HepG2 (cell line): ENCODE measurements around the gene EPHA10. TPM values are rescaled to one million over a fixed set of nuclear protein-coding genes. Genes with fewer than 3 reads are reported as not detected.

ENCODE experiments used
- BCL3 ChIP-seq: sonication (generic); formaldehyde crosslinking; IDR thresholded peaks from 2 replicates; pipeline ENCODE4 v1.5.1; 2020; ENCODE audit warnings: mild to moderate bottlenecking, missing genetic modification reagents, moderate library complexity
- DDIT3 ChIP-seq: sonication (generic); formaldehyde crosslinking; IDR thresholded peaks from 2 replicates; pipeline ENCODE4 v1.4.0; 2020; ENCODE audit warnings: mild to moderate bottlenecking, missing genetic modification reagents
- DRAP1 ChIP-seq: IDR thresholded peaks from 2 replicates; pipeline ENCODE4 v1.6.1; 2016; ENCODE audit warnings: missing genetic modification reagents, missing compliant biosample characterization
- GLMP ChIP-seq: sonication (generic); formaldehyde crosslinking; IDR thresholded peaks from 2 replicates; pipeline ENCODE4 v1.9.0; 2021; ENCODE audit warnings: missing genetic modification reagents, mild to moderate bottlenecking, borderline replicate concordance
- HDAC2 ChIP-seq: sonication (generic); formaldehyde crosslinking; IDR thresholded peaks from 2 replicates; pipeline ENCODE4 v1.4.0; 2020; ENCODE audit warnings: missing genetic modification reagents
- HOXA5 ChIP-seq: sonication (generic); formaldehyde crosslinking; IDR thresholded peaks from 2 replicates; pipeline ENCODE4 v1.4.0; 2020; ENCODE audit warnings: missing genetic modification reagents
- MED1 ChIP-seq: sonication (generic); formaldehyde crosslinking; IDR thresholded peaks from 2 replicates; pipeline ENCODE4 v1.4.0; 2020; ENCODE audit warnings: missing genetic modification reagents
- MLX ChIP-seq: IDR thresholded peaks from 2 replicates; pipeline ENCODE4 v1.6.1; 2016
- NCOA2 ChIP-seq: sonication (generic); formaldehyde crosslinking; IDR thresholded peaks from 2 replicates; pipeline ENCODE4 v1.8.0; 2022; ENCODE audit warnings: inconsistent platforms
- NR2C2 ChIP-seq: sonication (generic); formaldehyde crosslinking; IDR thresholded peaks from 2 replicates; pipeline ENCODE4 v1.4.0; 2020; ENCODE audit warnings: missing genetic modification reagents, mild to moderate bottlenecking, moderate library complexity, borderline replicate concordance
- PHF5A ChIP-seq: IDR thresholded peaks from one replicate; pipeline ENCODE4 v1.6.1; 2018; ENCODE audit warnings: low read depth, missing genetic modification reagents; ENCODE audit not compliant: unreplicated experiment
- RARA ChIP-seq: IDR thresholded peaks from 2 replicates; pipeline ENCODE4 v1.6.1; 2016; ENCODE audit warnings: missing genetic modification reagents, missing compliant biosample characterization
- SOX13 ChIP-seq, 3 experiments: fragments of 450-650 bp in 1 of 3; sonication (generic) in 1 of 3; formaldehyde crosslinking in 1 of 3; IDR thresholded peaks in 2 of 3; conservative IDR thresholded peaks in 1 of 3; 2 replicates each; pipeline versions ENCODE4 v1.5.0 to v1.6.1; 2016 to 2020; ENCODE audit warnings: antibody characterized with exemption in 1 of 3, mild to moderate bottlenecking in 1 of 3, missing compliant biosample characterization in 1 of 3, missing genetic modification reagents in 1 of 3, moderate library complexity in 1 of 3
- YEATS2 ChIP-seq: sonication (generic); formaldehyde crosslinking; IDR thresholded peaks from 2 replicates; pipeline ENCODE4 v1.4.0; 2020; ENCODE audit warnings: missing genetic modification reagents, borderline replicate concordance
- ZMYM4 ChIP-seq: sonication (generic); formaldehyde crosslinking; IDR thresholded peaks from 2 replicates; pipeline ENCODE4 v1.8.1; 2023; ENCODE audit warnings: mild to moderate bottlenecking, missing genetic modification reagents
- ZNF276 ChIP-seq: sonication (generic); formaldehyde crosslinking; IDR thresholded peaks from 2 replicates; pipeline ENCODE4 v1.4.0; 2020; ENCODE audit warnings: mild to moderate bottlenecking, low read depth, missing genetic modification reagents
- ZNF292 ChIP-seq: sonication (generic); formaldehyde crosslinking; IDR thresholded peaks from 2 replicates; pipeline ENCODE4 v1.8.1; 2022; ENCODE audit warnings: mild to moderate bottlenecking, low read depth, missing genetic modification reagents, borderline replicate concordance
- ZNF329 ChIP-seq: sonication (generic); formaldehyde crosslinking; IDR thresholded peaks from 2 replicates; pipeline ENCODE4 v1.9.0; 2021; ENCODE audit warnings: low read depth, mild to moderate bottlenecking, missing genetic modification reagents
- ZNF501 ChIP-seq: sonication (generic); formaldehyde crosslinking; IDR thresholded peaks from 2 replicates; pipeline ENCODE4 v1.5.1; 2020; ENCODE audit warnings: mild to moderate bottlenecking, moderate library complexity, missing genetic modification reagents
- ZNF704 ChIP-seq: sonication (generic); formaldehyde crosslinking; IDR thresholded peaks from 2 replicates; pipeline ENCODE4 v1.8.1; 2023; ENCODE audit warnings: mild to moderate bottlenecking, inconsistent platforms, moderate library complexity, missing genetic modification reagents, borderline replicate concordance
- ZNF788 ChIP-seq: sonication (generic); formaldehyde crosslinking; IDR thresholded peaks from 2 replicates; pipeline ENCODE4 v1.5.0; 2020; ENCODE audit warnings: mild to moderate bottlenecking, missing genetic modification reagents, borderline replicate concordance
- polyA plus RNA-seq, 8 experiments: library from polyadenylated mRNA; depleted of rRNA in 3 of 8; stranded (reverse) in 7 of 8; unstranded in 1 of 8; fragments of >200 nt; fragmentation: Illumina TruSeq in 4 of 8; extraction: Trizol in 4 of 8; gene quantifications; 2 replicates each; pipeline versions ENCODE4 v1.2.1 to v1.2.3, GENCODE V29; 2011 to 2016; ENCODE audit warnings: low read depth in 4 of 8, missing spikeins in 1 of 8, mixed read lengths in 1 of 8; ENCODE audit not compliant: insufficient read depth in 1 of 8
- total RNA-seq, 5 experiments: library from RNA; depleted of rRNA; stranded (reverse); fragments of >200 nt; fragmentation: Illumina TruSeq; extraction: Trizol; gene quantifications; 2 replicates each; pipeline ENCODE4 v1.2.3, GENCODE V29; 2016; ENCODE audit warnings: low read depth in 1 of 5

EPHA10 gene
- total and polyA plus RNA-seq, 2 of the 13 experiments (the other 11 are each of a cell fraction or from before 2014, with no cell fraction given) = 0.11 to 0.58 TPM

- no peak for TF ChIP-seq GLMP
- TF ChIP-seq ZNF501 = peak; percentile 75
- peak; percentile 34; the same call in 1 of the 2 replicates for TF ChIP-seq ZMYM4
- TF ChIP-seq ZNF329 = no peak
- peak; percentile 78 for TF ChIP-seq MED1 (CRISPR knock-in tag)
- 0 out of 2 replicates have a peak, but pooled peaks have one; percentile 46 for TF ChIP-seq HOXA5
- peak; percentile 71; the same call in 1 of the 2 replicates for TF ChIP-seq ZNF788 (CRISPR knock-in tag)
- no peak for TF ChIP-seq ZNF292 (CRISPR knock-in tag)
- no peak for TF ChIP-seq ZNF276 (CRISPR knock-in tag)
- TF ChIP-seq PHF5A (CRISPR knock-in tag) = no peak
- no peak for TF ChIP-seq DDIT3 (CRISPR knock-in tag)
- TF ChIP-seq HDAC2 (CRISPR knock-in tag) = peak; percentile 83
- TF ChIP-seq DRAP1 (CRISPR knock-in tag) = peak; percentile 37; the same call in 1 of the 2 replicates
- peak; percentile 51 for TF ChIP-seq NCOA2 (CRISPR knock-in tag)
- peak; percentile 61; the same call in 1 of the 2 replicates for TF ChIP-seq MLX (CRISPR knock-in tag)
- no peak for TF ChIP-seq ZNF704 (CRISPR knock-in tag)
- peak; percentile 36; the same call in 1 of the 2 replicates for TF ChIP-seq BCL3 (CRISPR knock-in tag)
- peak; percentile 83 for TF ChIP-seq RARA (CRISPR knock-in tag)
- TF ChIP-seq SOX13 (IDR thresholded peaks at IDR 0.05) = no peak
- peak in 1 of 2 experiments; percentile 73; a peak in 2 of 4 replicates for TF ChIP-seq SOX13 (CRISPR knock-in tag; conservative IDR thresholded peaks at IDR 0.05 in 1 of 2, IDR thresholded peaks at IDR 0.05 in 1 of 2)
- 0 out of 2 replicates have a peak, but pooled peaks have one; percentile 35 for TF ChIP-seq YEATS2
- peak; percentile 44; the same call in 1 of the 2 replicates for TF ChIP-seq NR2C2 (CRISPR knock-in tag)
These were observed 41.4 kb downstream of the EPHA10 start (continued) for GRCh38 chr1:37723390-37724078.
